Lower leg skin (tissue), 3 donors: ENCODE results near the gene NRIP2.

Experiments
- CTCF ChIP-seq, 3 donors: fragments of 450-650 bp; IDR thresholded peaks; one replicate each; pipeline ENCODE4 v1.5.1; 2016; ENCODE audit warnings: antibody characterized with exemption in 3 of 3, mild to moderate bottlenecking in 3 of 3, moderate library complexity in 2 of 3
- POLR2A ChIP-seq, 2 donors: fragments of 450-650 bp; IDR thresholded peaks; one replicate each; pipeline ENCODE4 v1.6.1; 2016 to 2017; ENCODE audit warnings: antibody characterized with exemption in 2 of 2, mild to moderate bottlenecking in 1 of 2, moderate library complexity in 1 of 2

- TF ChIP-seq POLR2A (IDR thresholded peaks at IDR 0.05) (no peak), CTCF (IDR thresholded peaks at IDR 0.05) (no peak)
These were observed 1.0 kb downstream of the NRIP2 start for GRCh38 chr12:2833810-2834209.
